Activated CD8-positive, alpha-beta memory T cell treated with anti-CD3 and anti-CD28 coated beads, Interleukin-2, amount 50 U/mL, for 24 hours (primary cell): ENCODE measurements around the gene CSF3R.
A peak's percentile ranks its signal among the peaks of the same experiment; 100 is the strongest.

Source experiments
- DNase-seq: peaks from one replicate; pipeline ENCODE4 v3.0.0-alpha.2; 2020; ENCODE audit errors: extremely low read depth

Gene CSF3R

DNA sequence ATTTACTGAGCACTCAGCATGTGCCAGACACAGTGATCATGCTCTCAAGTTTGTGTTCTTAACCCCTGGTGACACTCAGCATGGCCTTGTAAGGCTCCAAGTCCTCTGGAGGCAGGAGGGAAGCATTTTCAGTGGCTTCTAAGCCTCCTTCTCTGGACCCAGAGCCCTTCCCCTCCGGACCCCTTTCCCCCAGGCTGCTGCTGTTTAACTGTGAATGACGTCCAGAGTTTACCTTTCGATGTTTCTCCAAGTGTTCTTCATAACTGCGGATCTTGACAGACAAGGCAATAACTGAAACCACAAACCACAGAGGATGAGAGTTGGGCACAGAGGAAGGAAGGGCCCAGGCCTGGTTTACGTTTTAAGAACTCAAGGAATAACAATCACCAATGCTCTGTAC is 25.0 kb downstream of the CSF3R start:
- no peak for DNase-seq

DNA sequence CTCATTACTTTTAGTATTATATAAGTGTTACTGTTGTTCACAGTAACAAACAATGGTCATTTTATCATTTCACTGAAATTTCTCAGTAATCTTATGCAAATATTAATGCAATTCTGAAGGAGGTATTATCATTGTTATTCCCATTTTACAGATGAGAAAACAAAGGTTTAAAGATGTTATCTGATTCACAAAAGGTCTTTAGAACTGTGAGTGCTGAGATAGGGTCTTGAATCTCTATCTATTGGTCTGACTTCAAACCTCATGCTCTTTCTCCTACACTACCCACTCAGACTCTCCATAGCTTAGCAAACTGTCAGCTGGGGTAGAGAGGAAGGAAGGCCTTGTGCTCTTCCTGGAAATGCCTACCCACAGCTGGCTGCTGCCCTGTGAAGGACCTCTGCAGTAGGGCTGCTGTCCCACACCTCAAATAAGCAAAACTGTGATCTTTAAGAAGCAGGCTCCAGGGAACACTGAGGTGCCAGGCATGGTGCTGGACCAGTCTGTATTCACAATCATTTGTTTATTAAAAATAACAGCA is 26.3 kb downstream of the CSF3R start:
- no peak for DNase-seq

DNA sequence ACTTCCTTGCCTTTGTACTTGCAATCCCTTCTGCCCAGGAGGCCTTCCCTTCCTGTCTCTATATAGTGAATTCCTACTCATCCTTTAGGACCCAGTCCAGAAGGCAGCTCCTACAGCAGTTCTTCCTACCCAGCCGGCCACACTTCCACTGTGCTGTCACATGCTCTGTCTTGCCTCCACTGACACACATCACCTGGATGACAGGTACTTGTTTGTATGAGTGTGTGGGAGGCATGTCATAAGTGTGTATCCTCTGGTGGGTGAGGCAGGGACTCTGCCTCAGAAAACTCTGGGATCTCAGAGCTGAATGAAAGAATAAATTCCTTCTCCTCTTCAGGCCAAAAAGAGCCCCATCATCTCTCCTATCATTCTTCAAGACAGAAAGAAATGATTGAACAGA is 27.3 kb downstream of the CSF3R start:
- no peak for DNase-seq

DNA sequence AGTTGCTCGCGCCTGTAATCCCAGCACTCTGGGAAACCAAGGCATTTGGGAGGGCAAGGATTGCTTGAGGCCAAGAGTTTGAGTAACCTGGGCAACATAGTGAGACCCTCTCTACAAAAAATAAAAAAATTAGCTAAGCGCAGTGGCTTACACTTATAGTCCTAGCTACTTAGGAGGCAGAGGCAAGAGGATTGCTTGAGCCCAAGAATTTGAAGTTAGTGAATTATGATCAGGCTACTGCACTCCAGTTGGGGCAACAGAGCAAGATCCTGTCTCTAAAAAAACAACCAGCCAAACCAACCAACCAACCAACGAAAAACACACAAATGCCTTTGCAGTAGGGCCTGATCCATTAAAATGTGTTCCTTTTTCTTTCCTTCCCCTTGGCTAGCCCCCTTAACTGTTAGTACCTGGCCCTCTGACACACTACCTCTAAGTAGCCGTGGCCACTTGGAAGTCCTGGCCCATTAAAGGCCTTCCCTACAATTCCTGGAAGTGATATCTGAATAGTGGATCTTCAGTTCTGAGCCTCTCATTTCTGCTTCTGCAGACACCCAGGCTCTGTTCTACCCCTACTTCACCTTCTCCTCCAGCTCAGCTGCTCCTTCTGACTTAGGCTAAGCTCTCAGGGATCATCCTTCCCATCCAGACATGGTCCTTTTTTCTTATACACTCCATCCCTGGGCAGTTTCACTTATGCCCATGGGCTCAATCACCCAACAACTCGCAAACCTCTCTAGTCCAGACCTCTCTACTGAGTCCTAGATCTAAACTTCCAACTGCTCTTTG is 28.9 kb downstream of the CSF3R start:
- DNase-seq, result no peak

DNA sequence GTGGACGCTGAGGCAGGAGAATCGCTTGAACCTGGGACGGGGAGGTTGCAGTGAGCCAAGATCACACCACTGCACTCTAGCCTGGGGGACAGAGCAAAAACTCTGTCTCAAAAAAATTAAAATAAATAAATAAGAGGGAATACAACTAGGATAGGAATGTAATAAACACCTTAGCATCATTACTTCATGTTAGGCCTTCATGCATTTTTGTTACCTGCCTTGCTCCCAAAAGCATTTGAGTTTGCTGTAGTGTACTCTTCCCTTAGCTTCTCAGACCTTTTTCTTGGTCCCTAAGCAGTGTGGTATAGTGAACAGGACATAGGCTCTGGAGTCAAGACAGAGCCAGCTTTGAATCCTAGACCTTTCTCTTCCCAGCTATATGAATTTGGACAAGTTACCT is 29.7 kb downstream of the CSF3R start:
- DNase-seq, result no peak

DNA sequence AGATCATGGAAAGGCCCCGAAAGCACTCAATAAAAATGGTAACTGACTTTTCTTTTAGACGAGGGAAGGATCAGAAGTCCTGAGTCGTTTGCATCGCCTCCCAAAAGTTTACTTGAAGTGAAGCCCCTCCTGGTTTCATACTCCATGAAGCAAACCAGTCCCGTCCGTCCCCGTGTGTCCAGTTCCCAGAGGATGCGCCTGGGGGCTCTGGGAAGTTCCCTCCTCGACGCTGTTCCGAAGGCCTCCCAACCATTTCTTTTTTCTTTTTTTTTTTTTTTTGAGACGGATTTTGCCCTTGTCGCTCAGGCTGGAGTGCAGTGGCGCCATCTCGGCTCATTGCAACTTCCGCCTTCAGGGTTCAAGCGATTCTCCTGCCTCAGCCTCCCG is 31.8 kb downstream of the CSF3R start:
- no peak for DNase-seq

DNA sequence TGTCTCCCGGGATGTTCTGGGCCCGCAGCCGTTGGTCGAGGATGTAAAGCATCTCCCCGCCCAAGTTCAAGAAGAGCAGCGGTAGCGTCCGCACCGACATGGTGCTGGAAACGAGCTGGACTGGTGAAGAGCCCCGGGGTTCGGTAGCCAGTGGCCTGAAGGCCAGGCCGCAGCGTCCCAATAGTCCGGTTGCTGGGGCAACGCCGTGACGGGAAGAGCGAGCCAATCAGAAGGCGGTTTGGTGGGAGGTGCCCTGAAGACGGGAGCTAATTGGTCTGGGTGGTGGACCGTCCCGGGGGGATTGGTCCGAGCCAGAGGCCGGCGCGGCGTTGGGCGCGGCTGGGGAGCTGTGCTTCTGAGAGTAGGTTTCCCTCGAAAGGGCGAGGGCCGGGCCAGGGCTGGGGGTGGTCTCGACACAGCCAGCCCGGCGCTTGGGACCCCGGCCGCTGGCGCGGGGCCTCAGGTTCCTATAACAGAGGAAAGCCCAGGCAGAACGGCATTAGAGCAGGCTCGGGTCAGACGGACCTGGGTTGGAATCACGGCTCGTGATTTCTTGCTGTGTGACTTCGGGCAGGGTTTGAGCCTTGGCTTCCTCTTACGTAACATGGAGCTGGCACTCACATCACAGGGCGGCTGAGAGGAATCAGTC is 32.3 kb downstream of the CSF3R start, which contains the start of gene OSCP1:
Gene OSCP1 (minus strand): TSS at position 182 of the 649 bp plus-strand sequence. CDS start 82 bp downstream, at position 100.
- DNase-seq, result peak; percentile 58

DNA sequence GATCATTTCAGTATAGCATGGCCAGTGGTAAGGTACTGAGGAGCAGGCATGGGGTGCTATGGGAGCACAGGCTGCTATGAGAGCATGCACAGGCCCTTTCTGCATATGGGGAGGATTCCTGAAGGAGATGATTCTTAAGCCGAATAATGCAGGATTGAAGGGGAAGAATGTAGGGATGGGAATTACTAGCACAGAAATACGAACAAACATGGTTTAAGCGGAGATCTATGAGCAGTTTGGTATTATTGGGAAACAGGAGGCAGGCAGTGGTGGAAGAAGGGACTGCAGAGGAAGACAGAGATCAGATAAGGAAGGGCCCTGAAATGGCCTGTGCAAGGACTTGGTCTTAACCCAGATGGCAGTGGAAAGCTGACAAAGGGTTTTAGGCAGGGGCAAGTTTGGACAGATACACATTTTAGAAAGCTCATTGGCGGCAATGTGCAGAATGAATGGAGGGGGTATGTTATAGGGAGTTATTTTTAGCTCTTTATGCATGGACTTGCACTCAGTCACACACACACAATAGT is 34.1 kb downstream of the CSF3R start:
- DNase-seq, result no peak

DNA sequence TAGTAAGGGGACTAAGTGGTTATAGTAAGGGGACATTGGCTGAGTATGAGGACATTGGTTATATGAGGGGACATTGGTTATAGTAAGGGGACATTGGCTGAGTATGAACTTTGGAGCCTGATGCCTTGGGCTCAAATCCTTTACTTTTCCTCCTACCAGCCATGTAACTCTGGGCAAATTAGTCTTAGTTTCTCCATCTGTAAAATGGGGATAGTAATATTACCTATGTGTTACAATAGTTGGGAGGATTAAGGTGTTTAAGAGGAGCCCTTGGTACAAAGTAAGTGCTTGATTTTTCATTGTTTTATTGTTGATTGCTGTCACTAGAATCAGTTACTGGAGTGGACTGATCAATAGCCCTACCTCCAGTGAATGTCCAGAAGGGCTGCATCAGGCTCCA is 35.3 kb downstream of the CSF3R start:
- DNase-seq, result no peak

DNA sequence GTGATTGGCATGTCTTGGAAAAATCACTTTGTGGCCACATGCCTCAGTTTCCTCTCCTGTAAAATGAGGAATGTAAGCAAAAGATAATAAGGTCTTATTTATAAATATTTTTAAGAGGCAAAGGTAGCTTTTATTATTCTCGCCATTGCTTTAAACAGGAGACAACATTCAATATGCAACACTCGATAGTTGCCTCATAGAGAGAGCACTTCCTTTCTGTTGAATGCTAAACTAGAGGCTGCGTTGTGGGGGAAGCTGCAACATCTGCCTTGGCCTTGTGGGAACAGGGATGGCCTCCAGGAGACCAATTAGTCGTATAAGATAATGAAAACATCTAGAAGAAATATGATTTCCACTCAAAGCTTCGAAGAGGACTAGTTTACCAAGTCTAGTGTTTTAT is 36.0 kb downstream of the CSF3R start:
- DNase-seq, result no peak

DNA sequence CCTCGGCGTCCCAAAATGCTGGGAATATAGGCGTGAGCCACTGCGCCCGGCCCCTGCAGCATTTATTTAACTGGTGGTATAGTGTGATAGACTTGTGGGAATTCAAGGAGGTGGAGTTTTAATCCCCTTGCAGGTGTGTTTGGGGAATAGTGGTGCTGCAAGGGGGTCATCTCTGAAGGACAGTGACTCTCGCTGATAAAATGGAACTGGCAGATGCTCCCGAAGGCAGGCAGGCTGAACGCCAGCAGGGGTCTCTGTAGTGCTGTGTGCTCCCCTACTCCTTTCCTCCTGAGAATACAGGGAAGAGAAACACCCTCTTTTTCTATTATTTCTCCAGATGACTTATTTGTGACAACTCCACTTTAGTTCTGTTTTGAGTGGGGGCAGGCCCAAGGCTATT is 36.4 kb downstream of the CSF3R start:
- no peak for DNase-seq

DNA sequence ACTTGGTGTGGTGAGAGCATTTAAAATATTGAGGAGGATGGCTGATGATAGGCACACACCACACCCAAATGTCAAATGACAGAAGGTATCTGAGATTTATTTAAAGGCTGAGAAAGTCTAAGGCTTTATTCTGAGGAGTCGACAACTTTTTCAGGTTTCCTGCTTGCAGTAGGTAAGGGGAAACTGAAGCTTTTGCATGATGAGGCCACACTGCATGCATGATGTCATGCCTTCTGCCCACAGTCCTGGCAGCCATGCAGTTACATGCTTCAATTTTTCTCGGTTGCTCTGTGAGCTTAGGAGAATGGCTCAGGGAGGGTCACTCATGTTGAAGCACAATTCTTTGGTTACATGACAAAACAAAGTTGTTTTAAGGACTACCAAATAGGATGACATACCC is 39.4 kb downstream of the CSF3R start:
- no peak for DNase-seq

DNA sequence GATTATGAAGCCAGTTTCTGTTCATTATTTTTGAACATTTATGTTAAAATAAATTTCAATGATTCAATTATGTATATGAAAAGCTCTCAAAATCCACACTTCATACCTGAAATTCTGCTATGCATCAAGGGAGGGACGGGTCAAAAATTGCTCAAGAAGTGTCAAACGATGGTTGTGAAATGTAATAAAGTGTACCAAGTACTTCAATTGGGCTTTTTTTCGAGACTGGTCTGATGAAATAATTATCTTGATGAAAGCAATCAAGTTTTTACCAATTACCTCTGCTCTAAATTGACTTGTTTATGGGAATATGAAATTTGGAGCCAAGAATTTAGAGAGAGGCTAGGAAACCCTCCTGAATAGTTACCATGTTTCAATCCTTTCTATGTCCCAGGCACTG is 40.4 kb downstream of the CSF3R start:
- no peak for DNase-seq

DNA sequence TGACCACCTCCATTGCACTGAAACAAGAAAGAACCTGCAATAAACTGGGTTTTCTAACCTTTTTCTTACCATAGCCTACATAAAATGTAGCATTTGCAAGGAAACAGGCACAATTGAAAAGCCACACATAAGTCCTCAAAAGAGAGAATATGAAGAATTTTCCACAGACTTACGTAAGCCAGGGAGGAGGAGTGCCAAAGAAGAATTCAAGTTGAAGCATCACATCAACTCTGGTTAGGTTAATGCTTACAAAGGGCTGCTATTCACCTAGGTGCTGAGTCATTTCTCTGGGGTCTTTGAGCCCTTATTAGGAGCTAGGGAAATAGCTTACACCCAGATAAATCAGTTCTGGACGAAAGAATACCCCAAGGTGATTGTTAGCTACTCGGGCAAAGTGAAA is 42.1 kb downstream of the CSF3R start:
- DNase-seq, result no peak

DNA sequence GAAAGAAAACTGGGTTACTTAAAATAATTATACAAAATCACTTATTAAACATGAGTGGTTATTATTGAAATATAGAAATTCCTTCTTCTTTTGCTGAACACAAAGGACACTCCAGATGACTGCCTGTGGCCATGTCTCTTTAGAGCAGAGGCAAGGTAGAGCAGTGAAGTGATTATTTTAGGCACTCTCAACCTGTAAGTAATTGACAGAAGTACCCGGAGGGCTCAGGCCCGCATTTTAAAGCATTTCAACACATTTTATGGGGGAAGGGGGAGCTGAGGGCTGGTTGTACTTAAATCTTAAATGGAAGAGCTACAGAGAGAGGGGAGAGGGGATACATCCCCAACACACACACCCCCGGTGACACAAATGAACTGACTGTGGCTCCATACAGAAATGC is 42.7 kb downstream of the CSF3R start:
- no peak for DNase-seq

DNA sequence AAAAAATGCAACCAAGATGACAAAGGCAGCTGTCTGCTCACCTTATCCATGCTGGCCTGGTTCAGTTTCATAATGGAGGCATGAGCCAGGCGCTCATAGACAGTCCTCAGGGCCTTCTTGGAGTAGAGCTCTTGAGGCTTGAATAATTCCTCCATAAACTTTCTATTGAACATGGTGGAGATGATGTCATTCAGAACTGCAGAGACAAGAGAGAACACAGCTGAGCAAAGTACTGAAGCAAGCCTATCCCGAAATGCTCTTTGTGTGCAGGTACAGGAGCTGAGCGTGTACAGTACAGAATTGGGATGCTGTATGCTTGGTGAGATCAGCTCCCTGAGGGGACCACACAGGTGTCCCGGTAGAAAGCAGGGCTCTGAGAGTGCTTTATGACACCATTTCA is 44.0 kb downstream of the CSF3R start:
- DNase-seq, result no peak

DNA sequence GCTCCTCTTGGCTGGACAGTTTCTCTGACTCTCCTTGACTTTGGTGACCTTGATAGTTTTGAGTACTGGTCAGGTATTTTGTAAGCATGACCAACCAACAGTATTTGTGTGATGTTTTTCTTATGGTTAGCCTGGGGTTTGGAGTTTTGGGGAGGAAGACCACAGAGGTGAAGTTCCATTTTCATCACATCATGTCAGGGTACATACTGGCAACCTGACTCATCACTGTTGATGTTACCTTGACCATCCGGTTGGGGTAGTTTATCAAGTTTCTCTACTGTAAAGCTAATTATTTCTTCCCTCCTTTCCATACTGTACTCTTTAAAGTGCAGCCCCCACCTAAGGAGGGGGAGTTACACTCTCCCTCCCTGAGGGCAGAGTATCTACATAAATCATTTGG is 45.9 kb downstream of the CSF3R start:
- DNase-seq, result no peak

DNA sequence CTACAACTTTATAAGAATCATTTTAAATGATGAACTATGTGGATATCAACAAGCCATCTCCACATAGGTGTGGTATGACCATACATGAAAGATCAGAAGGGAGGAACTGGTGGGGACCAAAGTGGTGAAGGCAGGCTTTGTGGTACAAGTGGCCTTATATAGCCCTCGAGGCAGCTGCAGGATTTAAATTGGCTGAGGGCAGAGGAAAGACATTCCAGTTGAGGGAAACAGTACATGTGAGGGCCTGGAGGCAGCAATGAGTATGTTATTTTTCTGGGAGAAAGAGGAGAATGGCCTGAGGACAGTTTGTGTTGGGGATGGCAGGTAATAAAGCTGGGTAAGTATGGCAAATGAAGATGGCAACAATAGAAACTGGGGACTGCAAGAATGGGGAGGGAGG is 49.6 kb downstream of the CSF3R start:
- DNase-seq, result no peak

DNA sequence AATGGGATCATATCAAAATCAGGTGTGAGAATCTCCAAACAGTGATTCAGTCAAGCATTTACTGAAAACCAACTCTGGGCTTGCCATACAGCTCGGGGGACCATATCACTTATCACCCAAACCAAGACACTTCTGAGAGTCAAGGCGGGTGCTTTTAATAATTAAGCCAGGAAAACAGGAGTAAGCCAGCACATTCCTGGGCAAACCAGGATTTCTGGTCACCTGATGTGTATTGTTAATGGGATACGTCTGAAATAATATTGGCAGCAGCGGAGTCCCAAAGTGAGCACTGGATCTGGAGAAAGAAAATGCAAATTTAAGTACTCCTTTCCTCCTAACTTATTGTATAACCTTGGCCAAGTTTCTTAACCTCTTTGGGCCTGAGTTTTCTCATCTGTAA is 50.1 kb downstream of the CSF3R start:
- no peak for DNase-seq

DNA sequence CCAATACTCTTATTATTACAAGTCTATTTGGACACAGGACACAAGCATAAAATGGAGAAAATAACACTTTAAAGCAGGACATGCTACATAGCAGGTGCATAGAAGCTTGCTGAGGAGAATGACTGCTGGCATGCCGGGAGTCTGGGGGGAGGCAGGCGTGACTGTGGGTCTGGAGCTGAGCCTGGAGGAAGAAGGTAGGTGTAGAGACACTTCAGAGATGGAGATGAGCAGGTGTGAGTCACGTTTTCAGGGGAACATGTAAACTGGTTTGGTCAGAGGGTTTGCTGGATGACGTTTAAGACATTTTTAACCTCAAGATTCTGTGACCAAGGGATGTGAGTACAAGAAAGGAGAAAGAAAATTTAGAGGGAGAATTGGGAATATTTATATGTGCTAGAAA is 56.9 kb downstream of the CSF3R start:
- no peak for DNase-seq

DNA sequence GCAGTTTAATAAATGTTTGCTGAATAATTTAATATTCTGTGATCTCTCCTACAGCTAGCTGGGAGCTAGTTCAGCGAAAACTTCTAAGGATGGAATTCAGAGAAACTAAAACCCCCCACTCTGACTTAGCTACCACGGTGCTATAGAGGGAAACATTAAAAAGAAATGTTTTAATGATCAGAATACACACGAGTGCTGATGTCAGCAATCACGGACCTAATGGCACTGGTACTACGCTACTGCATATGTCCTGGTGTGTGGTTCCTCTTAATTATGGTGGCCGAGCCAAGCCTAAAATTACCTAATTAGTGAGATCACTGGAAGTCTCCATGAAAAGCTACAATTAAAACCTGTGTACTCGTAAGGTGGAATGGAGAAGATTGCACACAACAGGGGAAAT is 61.1 kb downstream of the CSF3R start:
- no peak for DNase-seq

DNA sequence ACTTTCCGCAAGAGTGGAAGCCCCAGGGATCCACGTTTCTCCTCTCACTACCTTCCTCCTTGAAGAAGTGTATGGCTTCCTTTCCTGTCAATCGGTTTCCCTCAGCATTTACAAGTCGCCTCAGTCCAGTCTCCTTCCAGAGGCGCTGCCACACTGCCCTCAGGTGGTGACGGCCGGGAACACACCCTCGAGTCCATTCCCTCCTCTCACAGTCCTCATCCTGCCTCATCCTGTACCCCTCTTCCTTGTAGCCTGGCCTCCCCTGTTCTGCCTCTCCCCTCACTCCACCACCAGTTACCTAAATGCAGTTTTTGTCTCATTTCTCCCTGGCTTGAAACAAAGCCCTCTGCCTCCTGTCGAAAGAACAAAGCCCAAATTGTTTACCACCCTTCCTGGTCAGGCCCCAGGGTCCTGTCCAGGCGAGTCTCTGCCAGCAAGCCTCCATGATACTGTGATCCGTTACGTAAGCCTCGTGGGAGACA is 61.8 kb downstream of the CSF3R start:
- DNase-seq, result peak; percentile 83

DNA sequence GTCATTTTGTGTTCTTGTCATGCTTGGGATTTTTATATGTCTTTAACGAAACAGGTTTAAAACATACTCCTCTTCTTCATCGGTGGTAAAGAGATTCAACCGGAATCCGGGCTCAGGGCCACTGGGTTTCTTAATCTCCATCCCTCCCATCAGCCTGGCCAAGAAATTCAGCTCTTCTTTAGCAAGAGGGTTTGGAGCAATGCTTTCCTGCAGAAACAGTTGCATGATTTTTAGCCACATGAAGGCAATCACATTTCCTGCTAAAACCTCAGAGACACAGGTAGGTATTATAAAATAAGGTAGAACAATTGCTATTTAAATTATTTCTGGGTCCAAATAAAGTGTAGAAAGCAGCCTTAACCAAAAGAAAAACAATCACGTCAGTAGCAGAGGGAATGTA is 62.3 kb downstream of the CSF3R start:
- no peak for DNase-seq
